HepG2 (cell line): ENCODE data around the gene FXR2. TPM values are rescaled to one million over a fixed set of nuclear protein-coding genes. Genes with fewer than 3 reads are reported as not detected.
A peak's percentile ranks its signal among the peaks of the same experiment; 100 is the strongest.

Experiments used
- ATAC-seq: fragments of 200-7000 bp; cut with Tn5 transposase; 3 replicates; pipeline ENCODE4 v1.9.1; 2020; ENCODE audit warnings: mild to moderate bottlenecking, moderate library complexity
- BruUV-seq: library from RNA; stranded (reverse); fragments of 400-500 nt; replicated peaks from 2 replicates; lab custom pipeline; 2021; lab: Mats Ljungman, UMichigan
- CTCF ChIA-PET: fragments of 300-600 bp; formaldehyde crosslinking; extraction: SDS; loops from one replicate; lab custom pipeline; 2021; ENCODE audit warnings: low total read pairs, inconsistent platforms, low intra/inter-chr PET ratio; lab: Yijun Ruan, JAX
- POLR2A ChIA-PET: fragments of 350-600 bp; sonication (Branson Sonifier 250); formaldehyde crosslinking; loops from one replicate; lab custom pipeline; 2020; ENCODE audit warnings: antibody characterized with exemption, inconsistent platforms; lab: Yijun Ruan, JAX
- DNase-seq: peaks from one replicate; pipeline ENCODE4 v3.0.0-alpha.2; 2015; ENCODE audit warnings: low spot score
- FAIRE-seq: peaks from 3 replicates; lab custom pipeline; 2011; peaks lifted over from hg19 to GRCh38; lab: Jason Lieb, UNC
- H2AFZ ChIP-seq: one replicate; pipeline ENCODE4 v1.6.1; 2011; ENCODE audit warnings: low read length, inconsistent platforms
- H3K27ac ChIP-seq: fragments of 300-600 bp; 3 replicates; pipeline ENCODE4 v1.8.0; 2011; ENCODE audit warnings: mixed run types, mild to moderate bottlenecking, mixed read lengths, low read length, inconsistent platforms; ENCODE audit not compliant: insufficient read depth; ENCODE audit errors: extremely low read length
- H3K27me3 ChIP-seq, 2 experiments: fragments of 200-600 bp in 1 of 2; 2 replicates in 1 of 2; 3 replicates in 1 of 2; pipeline versions ENCODE4 v1.6.0 to v1.8.0; 2011; ENCODE audit warnings: low read length in 2 of 2, mild to moderate bottlenecking in 2 of 2, moderate library complexity in 2 of 2, inconsistent platforms in 1 of 2; ENCODE audit not compliant: insufficient read depth in 2 of 2, control insufficient read depth in 1 of 2
- H3K36me3 ChIP-seq, 2 experiments: fragments of 200-600 bp in 1 of 2; replicated peaks in 1 of 2; 2 replicates in 1 of 2; 3 replicates in 1 of 2; pipeline versions ENCODE4 v1.5.1 to v1.8.0; 2011; ENCODE audit warnings: low read length in 2 of 2, inconsistent platforms in 1 of 2; ENCODE audit not compliant: insufficient read depth in 2 of 2, control insufficient read depth in 1 of 2
- H3K4me1 ChIP-seq: 2 replicates; pipeline ENCODE4 v1.5.1; 2012; ENCODE audit warnings: low read length, inconsistent platforms; ENCODE audit not compliant: insufficient read depth
- H3K4me2 ChIP-seq: 2 replicates; pipeline ENCODE4 v1.6.0; 2011; ENCODE audit warnings: low read depth, low read length, inconsistent platforms
- H3K4me3 ChIP-seq, 3 experiments: fragments of 200-600 bp in 1 of 3; sonication (generic), shearing (Covaris generic) in 1 of 3; replicated peaks in 1 of 3; 2 replicates each; pipeline ENCODE4 v1.5.1; 2011 to 2016; ENCODE audit warnings: low read length in 3 of 3, inconsistent platforms in 2 of 3, low read depth in 2 of 3, mild to moderate bottlenecking in 2 of 3, control low read depth in 1 of 3, mixed read lengths in 1 of 3; ENCODE audit not compliant: insufficient read depth in 1 of 3
- H3K79me2 ChIP-seq: one replicate; pipeline ENCODE4 v1.6.1; 2011; ENCODE audit warnings: low read length, inconsistent platforms; ENCODE audit not compliant: insufficient read depth
- H3K9ac ChIP-seq: 2 replicates; pipeline ENCODE4 v1.6.0; 2011; ENCODE audit warnings: mild to moderate bottlenecking, low read depth, low read length, inconsistent platforms; ENCODE audit not compliant: insufficient read depth
- H3K9me3 ChIP-seq: 2 replicates; pipeline ENCODE4 v1.5.1; 2012; ENCODE audit warnings: mild to moderate bottlenecking, low read length
- H4K20me1 ChIP-seq: 2 replicates; pipeline ENCODE4 v1.6.0; 2011; ENCODE audit warnings: inconsistent platforms, mild to moderate bottlenecking, low read length, moderate library complexity; ENCODE audit not compliant: insufficient read depth
- ADNP ChIP-seq: sonication (generic); formaldehyde crosslinking; IDR thresholded peaks from 2 replicates; pipeline ENCODE4 v1.4.0; 2020; ENCODE audit warnings: missing genetic modification reagents
- CBX2 ChIP-seq, 2 experiments: fragments of 200-600 bp in 1 of 2; sonication (generic); formaldehyde crosslinking in 1 of 2; IDR thresholded peaks; 2 replicates each; pipeline versions ENCODE4 v1.7.0 to v1.8.1; 2018 to 2022; ENCODE audit warnings: low read depth in 2 of 2, low read length in 1 of 2, mild to moderate bottlenecking in 1 of 2, missing genetic modification reagents in 1 of 2
- ELF1 ChIP-seq: sonication (generic); formaldehyde crosslinking; IDR thresholded peaks from 2 replicates; pipeline ENCODE4 v1.4.0; 2020; ENCODE audit warnings: missing genetic modification reagents
- FOXM1 ChIP-seq: sonication (generic); formaldehyde crosslinking; IDR thresholded peaks from 2 replicates; pipeline ENCODE4 v1.5.0; 2020; ENCODE audit warnings: missing genetic modification reagents
- KLF13 ChIP-seq: sonication (generic); formaldehyde crosslinking; IDR thresholded peaks from 2 replicates; pipeline ENCODE4 v1.4.0; 2020; ENCODE audit warnings: mild to moderate bottlenecking, missing genetic modification reagents
- MTA3 ChIP-seq: sonication (generic); formaldehyde crosslinking; IDR thresholded peaks from 2 replicates; pipeline ENCODE4 v1.4.0; 2020; ENCODE audit warnings: missing genetic modification reagents
- MYC ChIP-seq: sonication (generic); formaldehyde crosslinking; IDR thresholded peaks from 2 replicates; pipeline ENCODE4 v1.9.0; 2021; ENCODE audit warnings: missing genetic modification reagents, borderline replicate concordance
- NFIB ChIP-seq: sonication (generic); formaldehyde crosslinking; IDR thresholded peaks from 2 replicates; pipeline ENCODE4 v1.9.0; 2021; ENCODE audit warnings: missing genetic modification reagents, mild to moderate bottlenecking, borderline replicate concordance
- PAX8 ChIP-seq: sonication (generic); formaldehyde crosslinking; IDR thresholded peaks from 2 replicates; pipeline ENCODE4 v1.8.0; 2022; ENCODE audit warnings: mild to moderate bottlenecking, missing genetic modification reagents, borderline replicate concordance
- WIZ ChIP-seq: sonication (generic); formaldehyde crosslinking; IDR thresholded peaks from 2 replicates; pipeline ENCODE4 v1.5.1; 2020; ENCODE audit warnings: mild to moderate bottlenecking, missing genetic modification reagents
- YEATS2 ChIP-seq: sonication (generic); formaldehyde crosslinking; IDR thresholded peaks from 2 replicates; pipeline ENCODE4 v1.4.0; 2020; ENCODE audit warnings: missing genetic modification reagents, borderline replicate concordance
- ZNF335 ChIP-seq: sonication (generic); formaldehyde crosslinking; IDR thresholded peaks from 2 replicates; pipeline ENCODE4 v1.4.0; 2020; ENCODE audit warnings: missing genetic modification reagents
- ZNF546 ChIP-seq: sonication (generic); formaldehyde crosslinking; conservative IDR thresholded peaks from 2 replicates; pipeline ENCODE4 v1.8.1; 2023; ENCODE audit warnings: mild to moderate bottlenecking, missing genetic modification reagents
- ZSCAN31 ChIP-seq: sonication (generic); formaldehyde crosslinking; IDR thresholded peaks from 2 replicates; pipeline ENCODE4 v1.5.0; 2020; ENCODE audit warnings: low read depth, mild to moderate bottlenecking, missing genetic modification reagents
- WGBS: methylation state at CpG from one replicate; pipeline ENCODE4 v1.1.6; 2017; ENCODE audit warnings: low lambda C conversion rate; 5-methylcytosine and 5-hydroxymethylcytosine counted together
- in situ Hi-C: cut with HindIII; loops from 2 replicates; pipeline ENCODE4 v1.10.0; 2017; ENCODE audit warnings: low pct_unique_long_range_greater_than_20kb; ENCODE audit not compliant: extremely low pct_ligation_motif_present
- intact Hi-C: fragments of 100-400 bp; cut with micrococcal nuclease; formaldehyde crosslinking; loops from one replicate; pipeline ENCODE4 v1.10.0; 2022; ENCODE audit not compliant: unreplicated experiment
- polyA plus RNA-seq, 8 experiments: library from polyadenylated mRNA; depleted of rRNA in 3 of 8; stranded (reverse) in 7 of 8; unstranded in 1 of 8; fragments of >200 nt; fragmentation: Illumina TruSeq in 4 of 8; extraction: Trizol in 4 of 8; gene quantifications; 2 replicates each; pipeline versions ENCODE4 v1.2.1 to v1.2.3, GENCODE V29; 2011 to 2016; ENCODE audit warnings: low read depth in 4 of 8, missing spikeins in 1 of 8, mixed read lengths in 1 of 8; ENCODE audit not compliant: insufficient read depth in 1 of 8
- total RNA-seq, 5 experiments: library from RNA; depleted of rRNA; stranded (reverse); fragments of >200 nt; fragmentation: Illumina TruSeq; extraction: Trizol; gene quantifications; 2 replicates each; pipeline ENCODE4 v1.2.3, GENCODE V29; 2016; ENCODE audit warnings: low read depth in 1 of 5
- TF ChIP-seq, protein P1 (sequence below): sonication (generic); formaldehyde crosslinking; IDR thresholded peaks from 2 replicates; pipeline ENCODE4 v1.4.0; 2020; ENCODE audit warnings: missing genetic modification reagents
- TF ChIP-seq, protein P2 (sequence below): sonication (generic); formaldehyde crosslinking; IDR thresholded peaks from 2 replicates; pipeline ENCODE4 v1.5.0; 2020; ENCODE audit warnings: missing genetic modification reagents
- TF ChIP-seq, protein P3 (sequence below): sonication (generic); formaldehyde crosslinking; IDR thresholded peaks from 2 replicates; pipeline ENCODE4 v1.8.0; 2023; ENCODE audit warnings: mild to moderate bottlenecking, missing genetic modification reagents

FXR2 gene
- total and polyA plus RNA-seq, 2 of the 13 experiments (the other 11 are each of a cell fraction or from before 2014, with no cell fraction given): 20.9 to 24.4 TPM

DNA sequence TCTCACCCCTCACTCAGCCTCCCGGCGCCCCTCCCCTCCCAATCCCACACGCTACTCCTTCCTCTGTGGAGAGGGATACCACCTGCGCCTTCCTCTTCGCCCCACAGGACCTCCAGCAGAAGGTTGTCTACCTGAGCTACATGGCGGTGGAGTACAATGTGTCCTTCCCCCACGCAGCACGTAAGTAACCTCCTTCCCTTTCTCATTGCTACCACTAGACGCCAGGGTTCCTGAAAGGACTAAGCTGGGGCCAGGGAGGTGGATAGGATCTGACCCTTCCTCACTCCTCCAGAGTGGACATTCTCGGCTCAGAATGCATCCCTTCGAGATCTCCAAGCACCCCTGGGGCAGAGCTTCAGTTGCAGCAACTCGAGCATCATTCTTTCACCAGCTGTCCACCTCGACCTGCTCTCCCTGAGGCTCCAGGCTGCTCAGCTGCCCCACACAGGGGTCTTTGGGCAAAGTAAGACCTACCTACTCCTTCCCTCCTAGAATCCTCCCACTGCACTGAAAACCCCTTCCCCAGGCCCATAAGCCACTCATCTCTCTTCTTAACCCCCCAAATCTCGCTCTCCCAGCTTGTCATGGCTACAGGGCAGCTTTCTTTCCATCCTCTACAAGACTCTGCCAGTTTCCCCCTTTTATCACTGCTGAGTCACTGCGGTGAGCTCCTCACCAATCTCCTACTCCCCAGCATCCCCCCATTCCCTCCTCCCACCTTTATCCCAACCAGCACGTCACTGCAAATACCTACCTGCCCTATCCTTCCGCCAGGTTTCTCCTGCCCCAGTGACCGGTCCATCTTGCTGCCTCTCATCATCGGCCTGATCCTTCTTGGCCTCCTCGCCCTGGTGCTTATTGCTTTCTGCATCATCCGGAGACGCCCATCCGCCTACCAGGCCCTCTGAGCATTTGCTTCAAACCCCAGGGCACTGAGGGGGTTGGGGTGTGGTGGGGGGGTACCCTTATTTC is 33.8 kb downstream of the FXR2 start (continued):
- TF ChIP-seq MYC (CRISPR knock-in tag) (no peak), NFIB (no peak), KLF13 (CRISPR knock-in tag) (no peak), YEATS2 (no peak)
- TF ChIP-seq, protein P1, sequence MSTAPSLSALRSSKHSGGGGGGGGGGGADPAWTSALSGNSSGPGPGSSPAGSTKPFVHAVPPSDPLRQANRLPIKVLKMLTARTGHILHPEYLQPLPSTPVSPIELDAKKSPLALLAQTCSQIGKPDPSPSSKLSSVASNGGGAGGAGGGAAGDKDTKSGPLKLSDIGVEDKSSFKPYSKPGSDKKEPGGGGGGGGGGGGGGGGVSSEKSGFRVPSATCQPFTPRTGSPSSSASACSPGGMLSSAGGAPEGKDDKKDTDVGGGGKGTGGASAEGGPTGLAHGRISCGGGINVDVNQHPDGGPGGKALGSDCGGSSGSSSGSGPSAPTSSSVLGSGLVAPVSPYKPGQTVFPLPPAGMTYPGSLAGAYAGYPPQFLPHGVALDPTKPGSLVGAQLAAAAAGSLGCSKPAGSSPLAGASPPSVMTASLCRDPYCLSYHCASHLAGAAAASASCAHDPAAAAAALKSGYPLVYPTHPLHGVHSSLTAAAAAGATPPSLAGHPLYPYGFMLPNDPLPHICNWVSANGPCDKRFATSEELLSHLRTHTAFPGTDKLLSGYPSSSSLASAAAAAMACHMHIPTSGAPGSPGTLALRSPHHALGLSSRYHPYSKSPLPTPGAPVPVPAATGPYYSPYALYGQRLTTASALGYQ (CRISPR knock-in tag): no peak

DNA sequence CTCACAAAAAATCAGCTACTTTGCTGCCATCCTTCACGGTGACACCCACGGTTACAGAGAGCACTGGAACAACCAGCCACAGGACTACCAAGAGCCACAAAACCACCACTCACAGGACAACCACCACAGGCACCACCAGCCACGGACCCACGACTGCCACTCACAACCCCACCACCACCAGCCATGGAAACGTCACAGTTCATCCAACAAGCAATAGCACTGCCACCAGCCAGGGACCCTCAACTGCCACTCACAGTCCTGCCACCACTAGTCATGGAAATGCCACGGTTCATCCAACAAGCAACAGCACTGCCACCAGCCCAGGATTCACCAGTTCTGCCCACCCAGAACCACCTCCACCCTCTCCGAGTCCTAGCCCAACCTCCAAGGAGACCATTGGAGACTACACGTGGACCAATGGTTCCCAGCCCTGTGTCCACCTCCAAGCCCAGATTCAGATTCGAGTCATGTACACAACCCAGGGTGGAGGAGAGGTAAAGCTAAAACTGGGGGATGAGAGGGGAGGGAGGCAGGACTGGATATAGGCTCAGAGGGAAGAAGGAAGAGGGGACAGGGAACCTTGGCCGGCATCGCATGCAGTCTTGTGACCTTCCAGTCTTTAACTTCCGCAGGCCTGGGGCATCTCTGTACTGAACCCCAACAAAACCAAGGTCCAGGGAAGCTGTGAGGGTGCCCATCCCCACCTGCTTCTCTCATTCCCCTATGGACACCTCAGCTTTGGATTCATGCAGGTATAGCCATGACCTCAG is 34.7 kb downstream of the FXR2 start:
- peak overlapping the region in 2 of 3 experiments; percentile 17 to 58; a peak in 4 of 6 replicates for H3K4me3 ChIP-seq
- H3K9ac ChIP-seq: peak overlapping the region; percentile 75
- in situ Hi-C loops (loop anchor here (10.0 kb wide), 1 partner anchor 265 kb away; no protein-coding TSS in a partner anchor), intact Hi-C loops (no loop called here)
- peaks cover 82% of the 10 kb centered on the region for H3K4me1 ChIP-seq
- BruUV-seq: no TSS peak
- peaks cover 43% of the 10 kb centered on the region for H4K20me1 ChIP-seq
- H3K27me3 ChIP-seq: no peaks in the 10 kb centered on the region; a peak in 1 of 5 replicates
- H3K27ac ChIP-seq: peak overlapping the region; percentile 88
- no peak for FAIRE-seq
- H3K79me2 ChIP-seq: peaks cover 40% of the 10 kb centered on the region
- DNase-seq: no peak
- ChIA-PET CTCF (no interaction called here), POLR2A (interaction anchor here (0.7 to 3.6 kb wide), 19 partner anchors 8 to 544 kb away, joined by 3 to 37 read pairs (median 4); partner anchors contain the start of genes CHRNB1, FXR2, POLR2A and SAT2)
- ATAC-seq: peak; percentile 2
- WGBS: 66% methylated on average over 11 of the region's 12 CpGs
- H2AFZ ChIP-seq: no peak overlapping the region
- peaks cover 8 to 39% of the 10 kb centered on the region in 2 experiments for H3K36me3 ChIP-seq
- no peaks in the 10 kb centered on the region for H3K9me3 ChIP-seq
- peak overlapping the region; percentile 72 for H3K4me2 ChIP-seq
- TF ChIP-seq, protein P2, sequence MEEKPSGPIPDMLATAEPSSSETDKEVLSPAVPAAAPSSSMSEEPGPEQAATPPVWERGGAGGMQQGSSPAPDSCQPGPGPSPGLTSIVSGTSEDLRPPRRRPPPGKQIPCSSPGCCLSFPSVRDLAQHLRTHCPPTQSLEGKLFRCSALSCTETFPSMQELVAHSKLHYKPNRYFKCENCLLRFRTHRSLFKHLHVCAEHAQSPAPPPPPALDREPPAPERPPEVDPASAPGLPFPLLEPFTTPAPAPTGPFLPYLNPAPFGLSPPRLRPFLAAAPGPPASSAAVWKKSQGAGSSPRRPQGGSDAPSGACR (CRISPR knock-in tag): no peak
- TF ChIP-seq PAX8 (0 out of 2 replicates have a peak, but pooled peaks have one; percentile 36), MTA3 (no peak), ZNF546 (no peak), ZSCAN31 (CRISPR knock-in tag) (0 out of 2 replicates have a peak, but pooled peaks have one; percentile 12), FOXM1 (CRISPR knock-in tag) (no peak), ZNF335 (CRISPR knock-in tag) (no peak), ADNP (no peak), CBX2 (IDR thresholded peaks at IDR 0.05; ENCODE audit: low read depth, low read length) (no peak), CBX2 (CRISPR knock-in tag; IDR thresholded peaks at IDR 0.05; ENCODE audit: low read depth) (no peak), WIZ (CRISPR knock-in tag) (no peak), ELF1 (CRISPR knock-in tag) (no peak)
- TF ChIP-seq, protein P3, sequence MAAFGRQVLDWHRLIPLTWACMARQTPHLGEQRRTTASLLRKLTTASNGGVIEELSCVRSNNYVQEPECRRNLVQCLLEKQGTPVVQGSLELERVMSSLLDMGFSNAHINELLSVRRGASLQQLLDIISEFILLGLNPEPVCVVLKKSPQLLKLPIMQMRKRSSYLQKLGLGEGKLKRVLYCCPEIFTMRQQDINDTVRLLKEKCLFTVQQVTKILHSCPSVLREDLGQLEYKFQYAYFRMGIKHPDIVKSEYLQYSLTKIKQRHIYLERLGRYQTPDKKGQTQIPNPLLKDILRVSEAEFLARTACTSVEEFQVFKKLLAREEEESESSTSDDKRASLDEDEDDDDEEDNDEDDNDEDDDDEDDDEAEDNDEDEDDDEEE (CRISPR knock-in tag): no peak
